Measurements from ENCODE around the gene OTUD1.

Gene OTUD1

GRCh38 chr10:23421397-23421796, 17.5 kb upstream of the OTUD1 start:
- no peak for DNase-seq (ENCODE audit: low read depth)

DNA sequence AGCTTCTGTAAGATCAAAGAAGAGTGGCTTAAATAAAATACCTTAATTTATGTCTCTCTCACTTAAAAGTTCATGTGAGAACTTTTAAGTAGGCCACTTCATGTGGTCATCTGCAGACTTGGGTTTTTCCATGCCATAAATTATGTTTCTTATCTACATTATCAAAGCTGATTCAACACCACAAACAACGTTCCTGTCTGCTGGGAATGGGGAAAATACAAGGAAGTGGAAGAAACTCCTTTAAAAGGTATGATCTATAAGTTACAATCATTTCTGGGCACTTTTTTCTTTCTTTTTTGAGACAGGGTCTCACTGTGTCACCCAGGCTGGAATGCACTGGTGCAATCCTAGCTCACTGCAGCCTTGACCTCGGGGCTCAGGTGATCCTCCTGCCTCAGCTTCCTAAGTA, 16.9 kb upstream of the OTUD1 start:
- peak; percentile 8 for DNase-seq (ENCODE audit: low read depth)

DNA sequence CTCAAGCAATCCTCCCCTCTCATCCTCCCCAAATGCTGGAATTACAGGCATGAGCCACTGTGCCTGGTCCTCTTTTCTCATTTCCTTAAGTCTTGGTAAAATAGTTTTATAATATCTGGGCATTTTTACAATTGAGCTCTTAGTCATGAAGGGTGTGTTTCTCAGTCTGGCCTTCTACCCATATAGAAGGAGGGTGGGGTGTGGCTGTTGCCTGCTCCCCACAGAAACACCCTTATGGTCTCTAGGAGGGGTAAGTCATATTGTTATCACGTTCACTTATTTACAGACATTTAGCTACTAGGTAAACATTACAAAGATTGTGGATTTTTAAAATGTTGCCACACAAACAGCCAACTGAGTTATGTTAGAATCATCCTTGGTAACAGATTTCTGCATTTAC, 6.7 kb upstream of the OTUD1 start:
- DNase-seq (ENCODE audit: low read depth), result peak; percentile 18

- DNase-seq (ENCODE audit: low read depth), result peak; percentile 62
These were observed 6.2 kb upstream of the OTUD1 start for GRCh38 chr10:23432639-23433038.

GRCh38 chr10:23433701-23434100, 5.2 kb upstream of the OTUD1 start:
- no peak for DNase-seq (ENCODE audit: low read depth)

GRCh38 chr10:23435378-23435777, 3.5 kb upstream of the OTUD1 start:
- DNase-seq (ENCODE audit: low read depth), result no peak

DNA sequence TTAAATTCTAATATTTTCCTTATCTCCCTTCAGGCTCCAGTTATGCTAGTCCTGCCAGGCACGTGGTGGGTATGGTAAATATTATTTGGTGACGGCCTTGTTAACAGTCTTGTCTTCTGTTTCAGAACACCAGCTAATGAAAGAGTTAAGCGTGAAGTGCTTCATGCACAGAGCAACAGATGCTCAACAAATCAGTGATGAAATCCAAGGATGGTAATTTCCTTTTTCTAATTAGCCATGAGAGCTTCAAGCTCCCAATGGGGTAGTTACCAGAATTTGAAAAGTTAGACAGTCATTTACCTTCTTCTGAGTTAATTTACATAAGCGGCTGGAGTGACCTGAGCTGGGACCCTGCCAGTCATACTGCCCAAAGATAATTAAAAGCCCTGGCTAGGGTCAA, 1.9 kb upstream of the OTUD1 start:
- no peak for DNase-seq (ENCODE audit: low read depth)

DNA sequence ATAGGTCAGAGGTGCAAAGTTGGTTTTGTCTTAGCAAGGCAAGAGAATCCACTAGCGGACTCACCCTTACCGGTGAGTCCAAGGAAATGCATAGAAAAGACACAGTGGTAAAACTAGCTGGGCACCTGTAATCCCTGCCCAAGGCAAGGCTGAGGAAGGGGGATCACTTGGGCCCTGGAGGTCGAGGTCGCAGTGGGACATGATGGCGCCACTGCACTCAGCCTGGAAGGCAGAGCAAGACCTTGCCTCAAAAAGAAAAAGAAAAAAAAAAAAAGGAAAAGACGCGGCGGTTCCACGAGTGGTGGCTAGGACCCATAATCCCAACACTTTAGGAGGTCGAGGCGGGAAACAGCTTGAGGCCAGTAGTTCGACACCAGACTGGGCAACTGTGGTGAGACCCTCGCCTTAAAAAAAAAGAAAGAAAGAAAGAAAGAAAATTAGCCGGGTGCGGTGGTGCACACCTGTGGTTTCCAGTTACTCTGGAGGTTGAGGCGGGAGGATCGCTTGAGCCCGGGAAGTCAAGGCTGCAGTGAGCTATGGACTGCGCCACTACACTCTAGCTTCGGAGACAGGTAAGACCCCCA, 820 bp upstream of the OTUD1 start:
- no peak for DNase-seq (ENCODE audit: low read depth)

DNA sequence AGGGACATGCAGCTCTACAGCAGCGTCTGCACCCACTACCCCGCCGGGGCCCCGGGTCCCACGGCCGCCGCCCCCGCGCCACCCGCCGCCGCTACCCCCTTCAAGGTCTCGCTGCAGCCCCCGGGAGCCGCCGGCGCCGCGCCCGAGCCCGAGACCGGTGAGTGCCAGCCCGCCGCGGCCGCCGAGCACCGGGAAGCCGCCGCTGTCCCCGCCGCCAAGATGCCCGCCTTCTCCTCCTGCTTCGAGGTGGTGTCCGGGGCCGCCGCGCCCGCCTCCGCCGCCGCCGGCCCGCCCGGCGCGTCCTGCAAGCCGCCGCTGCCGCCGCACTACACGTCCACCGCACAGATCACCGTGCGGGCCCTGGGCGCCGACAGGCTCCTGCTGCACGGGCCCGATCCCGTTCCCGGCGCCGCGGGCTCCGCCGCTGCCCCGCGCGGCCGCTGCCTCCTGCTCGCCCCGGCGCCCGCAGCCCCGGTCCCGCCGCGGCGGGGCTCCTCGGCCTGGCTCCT, 631 bp downstream of the OTUD1 start:
- peak; percentile 22 for DNase-seq (ENCODE audit: low read depth)

DNA sequence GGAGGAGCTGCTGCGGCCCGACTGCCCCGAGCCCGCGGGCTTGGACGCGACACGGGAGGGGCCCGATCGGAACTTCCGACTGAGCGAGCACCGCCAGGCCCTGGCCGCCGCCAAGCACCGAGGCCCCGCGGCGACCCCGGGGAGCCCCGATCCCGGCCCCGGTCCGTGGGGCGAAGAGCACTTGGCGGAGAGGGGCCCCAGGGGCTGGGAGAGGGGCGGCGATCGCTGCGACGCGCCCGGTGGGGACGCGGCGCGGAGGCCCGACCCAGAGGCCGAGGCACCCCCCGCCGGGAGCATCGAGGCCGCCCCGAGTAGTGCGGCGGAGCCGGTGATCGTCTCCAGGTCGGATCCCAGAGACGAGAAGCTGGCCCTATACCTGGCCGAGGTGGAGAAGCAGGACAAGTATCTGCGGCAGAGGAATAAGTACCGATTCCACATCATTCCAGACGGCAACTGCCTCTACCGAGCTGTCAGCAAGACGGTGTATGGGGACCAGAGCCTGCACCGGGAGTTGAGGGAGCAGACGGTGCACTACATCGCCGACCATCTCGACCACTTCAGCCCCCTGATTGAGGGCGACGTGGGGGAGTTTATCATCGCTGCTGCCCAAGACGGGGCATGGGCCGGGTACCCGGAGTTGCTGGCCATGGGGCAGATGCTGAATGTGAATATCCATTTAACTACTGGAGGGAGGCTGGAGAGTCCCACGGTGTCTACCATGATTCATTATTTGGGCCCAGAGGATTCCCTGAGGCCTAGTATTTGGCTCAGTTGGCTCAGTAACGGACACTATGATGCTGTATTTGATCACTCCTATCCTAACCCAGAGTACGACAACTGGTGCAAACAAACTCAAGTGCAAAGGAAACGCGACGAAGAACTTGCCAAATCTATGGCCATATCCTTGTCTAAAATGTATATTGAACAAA, 1.4 kb downstream of the OTUD1 start:
- peak; percentile 40 for DNase-seq (ENCODE audit: low read depth)

- no peak for DNase-seq (ENCODE audit: low read depth)
These were observed 2.4 kb downstream of the OTUD1 start for GRCh38 chr10:23441251-23441650.

GRCh38 chr10:23442936-23443335, 4.1 kb downstream of the OTUD1 start:
- DNase-seq (ENCODE audit: low read depth), result peak; percentile 63

GRCh38 chr10:23445591-23445990, 6.7 kb downstream of the OTUD1 start:
- no peak for DNase-seq (ENCODE audit: low read depth)

DNA sequence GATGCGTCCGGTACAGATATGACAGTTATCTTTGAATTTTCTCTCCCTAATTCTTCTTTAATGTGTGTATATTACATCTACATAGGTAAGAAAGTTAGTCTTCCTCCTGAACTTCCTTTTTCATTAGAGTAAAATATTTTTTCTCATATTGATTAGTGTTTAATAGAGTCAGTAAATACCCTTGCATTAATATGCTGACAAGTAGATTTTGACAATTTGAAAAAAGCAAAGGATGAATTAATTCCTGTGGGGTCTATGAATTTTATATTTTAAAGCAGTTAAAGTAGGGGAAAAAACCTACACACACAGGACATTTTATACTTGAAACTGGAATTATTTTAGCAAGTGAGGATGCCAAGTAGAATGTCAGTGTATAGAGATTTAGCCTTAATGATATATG, 9.4 kb downstream of the OTUD1 start:
- no peak for DNase-seq (ENCODE audit: low read depth)

DNA sequence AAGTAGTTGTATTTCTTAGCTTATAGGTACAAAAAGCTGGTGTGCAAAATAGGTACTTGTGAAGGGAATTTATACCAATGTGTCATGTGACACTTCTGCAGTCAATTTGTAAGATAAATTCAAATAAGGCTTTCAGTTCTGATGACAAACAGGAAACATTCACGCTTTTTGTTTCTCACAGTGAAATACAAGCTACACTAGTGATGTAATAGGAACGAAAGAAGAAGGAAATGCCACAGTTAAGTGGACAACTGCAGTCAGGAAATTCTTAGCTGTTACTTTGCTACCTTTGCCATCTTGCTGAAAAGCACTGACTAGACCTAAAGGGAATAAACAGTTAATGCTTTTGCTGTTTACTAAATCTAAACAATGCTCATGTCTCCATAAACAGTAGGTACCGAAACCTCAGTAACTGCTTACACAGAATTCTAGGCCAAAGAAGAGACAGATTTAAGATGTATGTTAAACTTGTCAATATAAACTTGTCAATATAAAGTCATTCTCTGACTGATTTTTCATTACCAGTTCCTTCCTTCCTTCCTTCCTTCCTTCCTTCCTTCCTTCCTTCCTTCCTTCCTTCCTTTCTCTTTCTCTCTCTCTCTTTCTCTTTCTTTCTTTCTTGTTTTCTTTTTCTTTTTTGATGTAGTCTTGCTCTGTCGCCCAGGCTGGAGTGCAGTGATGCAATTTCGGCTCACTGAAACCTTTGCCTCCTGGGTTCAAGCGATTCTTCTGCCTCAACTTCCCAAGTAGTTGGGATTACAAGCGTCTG, 10.1 kb downstream of the OTUD1 start:
- peak; percentile 56 for DNase-seq (ENCODE audit: low read depth)

DNA sequence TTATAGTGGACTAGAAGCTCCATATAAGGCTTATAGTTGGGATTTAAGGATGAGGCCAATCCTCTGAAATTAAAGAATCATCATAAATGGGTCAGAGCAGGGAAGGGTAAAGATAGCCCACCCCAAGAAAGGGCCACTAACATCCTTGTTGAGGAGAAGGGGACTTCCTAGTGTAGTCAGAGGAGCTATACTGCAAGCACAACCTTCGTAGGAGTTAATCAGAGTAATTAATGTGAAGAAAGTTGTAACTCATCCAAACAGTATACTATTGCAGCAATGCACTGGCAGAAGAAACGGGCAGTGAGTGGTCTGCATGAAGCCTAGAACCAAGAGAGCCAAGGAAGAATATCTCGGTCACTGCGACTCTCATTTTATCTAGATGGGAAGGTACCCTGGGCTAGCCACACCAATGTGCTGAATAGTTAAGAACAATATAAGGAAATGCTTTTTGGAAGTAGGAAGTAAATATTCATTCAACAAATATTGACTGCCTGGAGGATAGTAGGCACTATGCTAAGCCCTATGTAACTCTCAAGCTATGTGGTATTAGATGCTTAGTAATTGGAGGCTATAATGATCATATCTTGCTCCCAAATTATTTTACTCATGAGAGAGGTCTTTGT, 13.3 kb downstream of the OTUD1 start:
- DNase-seq (ENCODE audit: low read depth), result no peak

- DNase-seq (ENCODE audit: low read depth), result no peak
These were observed 14.6 kb downstream of the OTUD1 start for GRCh38 chr10:23453465-23453864.

GRCh38 chr10:23457632-23458417, 18.9 kb downstream of the OTUD1 start:
- no peak for DNase-seq (ENCODE audit: low read depth)

DNA sequence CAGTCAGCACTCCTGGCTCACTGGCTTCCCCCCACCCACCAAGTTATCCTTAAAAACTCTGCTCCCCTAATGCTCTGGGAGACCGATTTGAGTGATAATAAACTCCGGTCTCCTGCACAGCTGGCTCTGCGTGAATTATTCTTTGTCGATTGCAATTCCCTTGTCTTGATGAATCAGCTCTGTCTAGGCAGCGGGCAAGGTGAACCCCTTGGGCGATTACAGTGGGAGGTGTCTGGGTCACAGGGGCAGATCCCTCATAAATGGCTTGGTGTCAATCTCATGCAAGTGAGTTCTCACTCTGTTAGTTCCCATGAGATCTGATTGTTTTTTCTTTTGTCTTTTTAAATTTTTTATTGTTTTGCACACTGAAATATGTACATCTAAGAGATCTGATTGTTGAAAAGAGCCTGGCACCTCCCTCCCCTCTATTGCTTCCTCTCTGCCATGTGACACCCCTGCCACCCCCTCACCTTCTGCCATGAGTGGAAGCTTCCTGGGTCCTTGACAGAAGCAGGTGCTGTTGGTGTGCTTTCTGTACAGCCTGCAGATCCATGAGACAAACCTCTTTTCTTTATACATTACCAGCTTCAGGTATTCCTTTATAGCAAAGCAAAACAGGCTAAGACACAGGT, 20.5 kb downstream of the OTUD1 start:
- no peak for DNase-seq (ENCODE audit: low read depth)

DNA sequence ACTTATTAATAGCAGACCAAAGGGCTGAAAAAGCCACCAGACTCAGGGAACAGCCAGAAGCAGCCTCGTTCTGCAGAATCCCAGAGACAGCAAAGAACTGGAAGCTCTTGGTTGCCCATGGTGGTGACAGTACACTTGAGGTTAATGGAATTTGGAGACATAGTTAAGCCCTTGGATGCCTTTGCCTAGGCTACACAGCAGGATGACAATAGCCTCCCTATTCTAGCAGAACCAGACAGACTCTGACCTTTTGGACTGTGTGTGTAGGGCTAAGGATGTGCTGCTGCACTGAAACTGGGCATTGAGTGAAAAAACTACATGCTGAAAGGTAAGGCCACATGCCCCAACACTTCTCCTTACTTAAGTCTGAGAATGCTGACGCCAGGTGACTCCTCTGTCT, 22.7 kb downstream of the OTUD1 start:
- DNase-seq (ENCODE audit: low read depth), result no peak

DNA sequence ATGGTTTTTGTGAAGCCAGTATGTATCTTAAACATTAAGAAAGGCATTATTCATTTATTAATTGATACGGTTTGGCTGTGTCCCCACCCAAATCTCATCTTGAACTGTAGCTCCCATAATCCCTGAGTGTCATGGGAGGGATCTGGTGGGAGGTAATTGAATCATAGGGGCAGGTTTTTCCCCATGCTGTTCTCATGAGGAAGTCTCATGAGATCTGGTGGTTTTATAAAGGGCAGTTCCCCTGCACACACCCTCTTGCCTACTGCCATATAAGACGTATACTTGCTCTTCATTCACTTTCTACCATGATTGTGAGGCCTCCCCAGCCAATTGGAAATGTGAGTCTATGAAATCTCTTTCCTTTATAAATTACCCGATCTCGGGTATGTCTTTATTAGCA, 28.1 kb downstream of the OTUD1 start:
- DNase-seq (ENCODE audit: low read depth), result no peak
